Upper lobe of right lung (tissue), 1 donor: Measurements from ENCODE around the gene MIEN1. TPM values are rescaled to one million over a fixed set of nuclear protein-coding genes. Genes with fewer than 3 reads are reported as not detected.

ENCODE experiments used
- ATAC-seq: fragments of 200-7000 bp; cut with Tn5 transposase; one replicate; pipeline ENCODE4 v1.9.1; 2020; ENCODE audit warnings: mild to moderate bottlenecking, moderate library complexity
- DNase-seq: peaks from one replicate; pipeline ENCODE4 v3.0.0-alpha.2; 2020
- H3K27ac ChIP-seq: fragments of 200-600 bp; one replicate; pipeline ENCODE4 v1.8.0; 2022
- H3K27me3 ChIP-seq: fragments of 200-600 bp; one replicate; pipeline ENCODE4 v1.8.0; 2022; ENCODE audit warnings: mild to moderate bottlenecking
- H3K36me3 ChIP-seq: fragments of 200-600 bp; one replicate; pipeline ENCODE4 v1.8.0; 2022
- H3K4me1 ChIP-seq: fragments of 200-600 bp; one replicate; pipeline ENCODE4 v1.8.0; 2022
- H3K4me3 ChIP-seq: fragments of 200-600 bp; one replicate; pipeline ENCODE4 v1.8.0; 2022; ENCODE audit warnings: mild to moderate bottlenecking
- H3K9me3 ChIP-seq: fragments of 200-600 bp; one replicate; pipeline ENCODE4 v1.8.0; 2022
- CTCF ChIP-seq: fragments of 200-600 bp; IDR thresholded peaks from one replicate; pipeline ENCODE4 v1.8.0; 2022; ENCODE audit warnings: antibody characterized with exemption
- intact Hi-C: fragments of 100-400 bp; cut with DNase I; formaldehyde crosslinking; loops from one replicate; pipeline ENCODE4 v1.11.0; 2022
- long read RNA-seq: library from polyadenylated mRNA; unstranded; transcript quantifications from one replicate; pipeline ENCODE4 v2.0.0, GENCODE V29; 2021
- total RNA-seq: library from RNA; stranded (reverse); fragmentation: NEBNext Ultra II Directional; extraction: Animal tissue kit (Norgen Biotek cat#: 25700); gene quantifications from one replicate; pipeline ENCODE4 v1.2.1, GENCODE V29; 2021
- donor health status: DM: no; HTN: yes; CAD: no; lungs with severe emphysema.

Gene MIEN1
- total RNA-seq, result 48.5 TPM
- long read RNA-seq, transcript MIEN1-202 (3 exons, 825 nt), result minor isoform, 6 of 34 reads
- long read RNA-seq, transcript MIEN1-201 (4 exons, 1,006 nt), result major isoform, 26 of 34 reads
- long read RNA-seq, partial matches to known transcripts, result 0 of 34 reads
- long read RNA-seq, other reads (novel, unspliced or antisense), result 0 of 34 reads

GRCh38 chr17:39730095-39730921, at the start of gene MIEN1:
MIEN1 (minus strand) TSS chr17:39730532; CDS start chr17:39730495, 37 bp downstream.
- ATAC-seq, result peak; percentile 99
- H3K9me3 ChIP-seq, result no peaks in the 10 kb centered on the region
- peaks cover 15% of the 10 kb centered on the region for H3K4me1 ChIP-seq
- H3K27me3 ChIP-seq, result no peaks in the 10 kb centered on the region
- peaks cover 27% of the 10 kb centered on the region for H3K36me3 ChIP-seq
- peak within 1 kb of the TSS; percentile 94 for H3K27ac ChIP-seq
- peak; percentile 96 for DNase-seq
- TF ChIP-seq CTCF, result peak; percentile 88
- intact Hi-C loops, result no loop called here
- peak within 1 kb of the TSS; percentile 87 for H3K4me3 ChIP-seq

GRCh38 chr17:39777534-39778365, 47.4 kb upstream of the MIEN1 start:
- Histone ChIP-seq H3K27ac (peak overlapping the region; percentile 33), H3K4me3 (peak overlapping the region; percentile 34)
- no peak for DNase-seq

GRCh38 chr17:39776252-39776651, 45.9 kb upstream of the MIEN1 start:
- H3K9me3 ChIP-seq, result no peaks in the 10 kb centered on the region
- H3K36me3 ChIP-seq, result no peaks in the 10 kb centered on the region
- H3K4me3 ChIP-seq, result peak overlapping the region; percentile 32
- H3K4me1 ChIP-seq, result peaks cover 5% of the 10 kb centered on the region
- ATAC-seq (no peak), DNase-seq (no peak)
- no peak for TF ChIP-seq CTCF
- intact Hi-C loops, result no loop called here
- no peak overlapping the region for H3K27ac ChIP-seq
- H3K27me3 ChIP-seq, result no peaks in the 10 kb centered on the region

More at GRCh38 chr17:39777534-39778365, 47.4 kb upstream of the MIEN1 start:
- Histone ChIP-seq H3K27me3 (no peaks in the 10 kb centered on the region), H3K4me1 (peaks cover 9% of the 10 kb centered on the region), H3K9me3 (no peaks in the 10 kb centered on the region), H3K36me3 (no peaks in the 10 kb centered on the region)
- no peak for ATAC-seq
- intact Hi-C loops, result no loop called here
- TF ChIP-seq CTCF, result no peak

GRCh38 chr17:39775031-39775430, 44.7 kb upstream of the MIEN1 start:
- H3K9me3 ChIP-seq, result no peaks in the 10 kb centered on the region
- H3K4me3 ChIP-seq, result peak overlapping the region; percentile 19
- intact Hi-C loops, result no loop called here
- H3K4me1 ChIP-seq, result no peaks in the 10 kb centered on the region
- DNase-seq (no peak), ATAC-seq (no peak)
- H3K27ac ChIP-seq, result no peak overlapping the region
- H3K27me3 ChIP-seq, result no peaks in the 10 kb centered on the region
- H3K36me3 ChIP-seq, result no peaks in the 10 kb centered on the region
- TF ChIP-seq CTCF, result no peak

- no peak for TF ChIP-seq CTCF
- Histone ChIP-seq H3K4me1 (no peaks in the 10 kb centered on the region), H3K27ac (no peak overlapping the region), H3K9me3 (no peaks in the 10 kb centered on the region), H3K36me3 (no peaks in the 10 kb centered on the region), H3K27me3 (no peaks in the 10 kb centered on the region), H3K4me3 (no peak overlapping the region)
- intact Hi-C loops, result no loop called here
- ATAC-seq (no peak), DNase-seq (no peak)
Measured at GRCh38 chr17:39774047-39774446, 43.7 kb upstream of the MIEN1 start.
